Endometrial microvascular endothelial cells (primary cell): ENCODE results near the gene CTDP1. TPM values are rescaled to one million over a fixed set of nuclear protein-coding genes. Genes with fewer than 3 reads are reported as not detected.
"Not testable (repeated sequence)": the region's sequence is repeated elsewhere in the genome, so short reads cannot be mapped to it uniquely, and the experiment has no call there.

Source experiments
- in situ Hi-C: cut with HindIII; loops from 2 replicates; pipeline ENCODE4 v1.10.0; 2017; ENCODE audit warnings: low sequenced_read_pairs, low pct_unique_long_range_greater_than_20kb; ENCODE audit errors: inconsistent ontology term
- total RNA-seq: library from RNA; depleted of rRNA; stranded (reverse); fragments of >200 nt; gene quantifications from one replicate; pipeline ENCODE4 v1.2.3, GENCODE V29; 2015; ENCODE audit errors: inconsistent ontology term

Gene CTDP1
- total RNA-seq, 1 donor from 2014 or later = 26.1 TPM

- in situ Hi-C loops = no loop called here
Observed at GRCh38 chr18:79749251-79750191, 69.9 kb downstream of the CTDP1 start.

GRCh38 chr18:79750980-79751571 lies 71.5 kb downstream of the CTDP1 start:
- in situ Hi-C loops = no loop called here

- in situ Hi-C loops = not testable (repeated sequence)
Observed at GRCh38 chr18:79751918-79752578, 72.4 kb downstream of the CTDP1 start.

GRCh38 chr18:79752946-79753345 lies 73.3 kb downstream of the CTDP1 start:
- in situ Hi-C loops = not testable (repeated sequence)

- in situ Hi-C loops = no loop called here
Observed at GRCh38 chr18:79753391-79753851, 73.8 kb downstream of the CTDP1 start.

- in situ Hi-C loops = no loop called here
Observed at GRCh38 chr18:79754022-79754761, 74.6 kb downstream of the CTDP1 start.

GRCh38 chr18:79754831-79755351 lies 75.3 kb downstream of the CTDP1 start:
- in situ Hi-C loops = no loop called here

GRCh38 chr18:79755496-79756142 lies 76.0 kb downstream of the CTDP1 start:
- in situ Hi-C loops = no loop called here

- in situ Hi-C loops = no loop called here
Observed at GRCh38 chr18:79756143-79756500, 76.5 kb downstream of the CTDP1 start.

- in situ Hi-C loops = no loop called here
Observed at GRCh38 chr18:79756826-79757225, 77.2 kb downstream of the CTDP1 start.

GRCh38 chr18:79760348-79760747 lies 80.7 kb downstream of the CTDP1 start:
- in situ Hi-C loops = no loop called here

GRCh38 chr18:79760881-79761280 lies 81.3 kb downstream of the CTDP1 start:
- in situ Hi-C loops = no loop called here

- in situ Hi-C loops = no loop called here
Observed at GRCh38 chr18:79763407-79763806, 83.8 kb downstream of the CTDP1 start.

GRCh38 chr18:79764131-79764530 lies 84.5 kb downstream of the CTDP1 start:
- in situ Hi-C loops = no loop called here

- in situ Hi-C loops = no loop called here
Observed at GRCh38 chr18:79765491-79766245, 86.1 kb downstream of the CTDP1 start.

- in situ Hi-C loops = no loop called here
Observed at GRCh38 chr18:79766308-79766707, 86.7 kb downstream of the CTDP1 start.

- in situ Hi-C loops = no loop called here
Observed at GRCh38 chr18:79768745-79769144, 89.1 kb downstream of the CTDP1 start.
